Activated CD8-positive, alpha-beta memory T cell treated with anti-CD3 and anti-CD28 coated beads, Interleukin-2, amount 50 U/mL, for 48 hours (primary cell): ENCODE measurements around the gene SNX33.
A peak's percentile ranks its signal among the peaks of the same experiment; 100 is the strongest.

Source experiments
- DNase-seq: peaks from one replicate; pipeline ENCODE4 v3.0.0-alpha.2; 2020

The SNX33 gene

DNA sequence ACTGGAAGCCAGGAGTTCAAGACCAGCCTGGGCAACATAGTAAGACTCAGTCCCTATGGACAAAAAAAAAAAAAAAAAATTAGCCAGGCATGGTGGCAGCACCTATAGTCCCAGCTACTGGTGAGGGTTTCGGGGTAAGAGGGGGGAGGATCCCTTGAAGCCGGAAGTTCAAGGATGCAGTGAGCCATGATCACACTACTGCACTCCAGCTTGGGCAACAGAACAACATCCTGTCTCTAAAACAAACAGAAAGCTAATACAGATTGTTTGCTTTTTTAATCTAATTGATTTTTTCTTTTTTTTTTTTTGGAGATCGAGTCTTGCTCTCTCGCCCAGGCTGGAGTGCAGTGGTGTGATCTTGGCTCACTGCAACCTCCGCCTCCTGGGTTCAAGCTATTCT lies 6.1 kb upstream of the SNX33 start:
- DNase-seq, result no peak

DNA sequence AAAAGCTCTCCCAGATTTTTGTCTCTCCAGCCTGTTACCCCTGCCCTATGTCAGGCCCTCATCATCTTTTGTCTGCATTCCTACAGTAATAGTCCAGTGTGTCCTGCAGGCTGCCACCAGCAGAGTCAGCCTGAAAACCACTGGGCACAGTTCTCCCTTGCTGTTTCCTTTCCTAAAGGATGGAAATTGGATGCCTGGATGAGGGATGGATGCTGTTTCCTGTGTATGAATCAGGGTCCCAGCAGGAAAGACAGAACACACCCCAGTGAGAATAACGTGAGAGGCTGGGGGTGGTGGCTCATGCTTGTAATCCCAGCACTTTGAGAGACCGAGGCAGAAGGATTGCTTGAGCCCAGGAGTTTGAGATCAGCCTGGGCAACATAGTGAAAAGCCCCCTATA lies 3.3 kb upstream of the SNX33 start:
- DNase-seq, result no peak

DNA sequence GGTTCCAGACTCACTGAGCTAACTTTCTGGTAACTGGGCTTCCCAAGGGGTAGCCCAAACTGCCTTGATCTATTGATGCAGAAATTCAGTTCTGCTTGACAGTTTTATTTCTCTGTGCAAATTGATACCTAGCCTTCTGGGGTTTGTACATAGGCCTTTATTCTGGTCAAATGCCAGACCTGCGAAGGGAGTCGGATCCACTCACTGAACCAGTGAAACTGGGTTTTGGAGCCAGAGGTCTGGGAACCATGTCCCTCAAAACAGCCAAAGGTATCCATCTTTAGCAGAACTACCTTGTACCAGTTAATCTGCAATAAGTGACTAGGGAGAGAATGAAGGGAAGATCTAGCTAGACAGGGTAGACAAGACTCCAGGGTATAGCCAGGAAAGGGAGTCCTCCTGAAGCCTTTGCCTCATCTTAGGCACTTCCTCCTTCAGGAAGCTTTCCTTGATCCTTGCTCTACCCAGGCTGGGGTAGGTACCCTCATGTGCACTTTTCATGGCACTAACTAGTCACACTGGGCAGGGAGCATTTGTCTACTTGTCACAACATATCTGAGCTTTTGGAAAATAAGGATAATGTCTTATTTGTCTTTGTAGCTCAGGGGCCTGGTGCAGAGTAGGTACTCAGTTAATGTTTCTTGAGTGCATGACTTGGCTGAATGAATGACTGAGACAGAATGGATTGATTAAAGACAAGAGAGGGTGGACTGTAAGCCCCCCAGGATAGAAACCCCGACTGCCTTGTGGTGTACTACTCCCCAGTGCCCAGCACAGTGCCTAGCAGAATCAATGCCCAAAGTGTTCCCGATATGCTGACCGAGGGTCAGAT lies 1.4 kb upstream of the SNX33 start:
- DNase-seq, result no peak

DNA sequence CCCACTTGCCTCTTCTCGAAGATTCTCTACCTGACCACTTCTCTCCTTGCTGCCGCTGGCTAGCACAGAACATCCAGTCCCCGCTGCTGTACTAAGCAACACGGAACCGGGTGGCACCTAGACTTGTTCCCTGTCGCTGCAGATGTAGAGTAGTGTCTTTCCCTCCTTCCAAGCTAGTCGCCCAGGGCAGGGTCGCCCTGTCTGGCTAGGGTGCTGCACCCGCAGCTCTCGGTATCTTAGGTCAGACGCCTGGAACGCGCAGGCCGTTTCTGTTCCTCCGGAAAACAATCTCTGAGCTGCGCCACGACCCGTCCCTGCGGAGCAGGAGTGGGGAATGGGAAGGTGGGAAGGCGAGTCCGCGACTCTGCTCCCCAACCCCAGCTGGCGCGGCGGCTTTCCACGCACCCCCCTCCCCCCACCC lies 758 bp upstream of the SNX33 start:
- peak; percentile 60 for DNase-seq

GRCh38 chr15:75648156-75649000 lies 666 bp downstream of the SNX33 start:
- DNase-seq, result no peak

- no peak for DNase-seq
Observed at GRCh38 chr15:75649045-75649761, 1.5 kb downstream of the SNX33 start.

DNA sequence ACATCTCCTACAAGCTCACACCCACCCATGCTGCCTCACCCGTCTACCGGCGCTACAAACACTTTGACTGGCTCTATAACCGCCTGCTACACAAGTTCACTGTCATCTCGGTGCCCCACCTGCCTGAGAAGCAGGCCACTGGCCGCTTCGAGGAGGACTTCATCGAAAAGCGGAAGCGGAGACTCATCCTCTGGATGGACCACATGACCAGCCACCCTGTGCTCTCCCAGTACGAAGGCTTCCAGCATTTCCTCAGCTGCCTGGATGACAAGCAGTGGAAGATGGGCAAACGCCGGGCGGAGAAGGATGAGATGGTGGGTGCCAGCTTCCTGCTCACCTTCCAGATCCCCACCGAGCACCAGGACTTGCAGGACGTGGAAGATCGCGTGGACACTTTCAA lies 2.1 kb downstream of the SNX33 start:
- no peak for DNase-seq

DNA sequence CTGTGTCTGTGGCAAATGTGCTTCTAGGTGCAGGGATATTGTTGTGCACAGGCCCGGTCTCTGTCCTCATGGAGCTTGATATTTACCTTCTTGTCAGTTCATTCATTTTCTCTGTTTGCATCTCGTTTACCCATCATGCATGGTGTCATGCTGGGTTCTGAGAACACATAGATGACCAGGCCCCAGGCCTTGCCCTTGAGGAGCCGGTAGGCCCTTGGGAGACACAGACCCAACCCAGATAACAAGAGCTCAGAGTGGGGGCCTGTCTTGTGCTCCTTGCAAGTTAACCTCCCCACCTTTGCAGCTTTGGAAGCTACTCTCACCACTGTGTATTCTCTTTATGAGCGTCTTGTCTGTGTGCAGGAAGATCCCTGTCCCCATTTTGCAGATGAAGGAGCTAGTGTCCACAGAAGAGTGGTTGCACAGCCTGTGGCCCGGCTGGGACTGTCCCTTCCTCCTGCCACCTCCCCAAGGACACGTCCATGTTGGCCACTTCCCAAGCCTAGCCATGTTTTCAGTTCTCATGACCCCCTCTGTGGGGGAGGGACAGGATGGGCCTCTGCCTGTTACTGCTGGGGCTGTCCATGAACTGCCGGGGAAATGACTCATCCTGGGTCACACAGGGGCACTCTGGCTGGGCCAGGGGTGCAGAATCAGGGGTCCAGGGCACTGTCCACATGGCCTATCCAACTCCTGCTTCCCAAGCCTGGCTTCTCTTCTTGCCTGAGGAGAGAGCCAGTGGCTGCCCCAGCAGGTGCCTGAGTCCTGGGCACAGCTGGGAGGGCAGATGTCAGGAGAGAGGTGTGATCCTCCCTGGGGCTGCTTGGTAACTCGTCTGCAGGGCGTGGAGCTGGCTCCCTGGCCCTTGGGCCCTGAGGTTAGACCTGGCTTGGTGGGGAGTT lies 3.4 kb downstream of the SNX33 start:
- no peak for DNase-seq

- DNase-seq, result no peak
Observed at GRCh38 chr15:75651810-75652543, 4.3 kb downstream of the SNX33 start.

DNA sequence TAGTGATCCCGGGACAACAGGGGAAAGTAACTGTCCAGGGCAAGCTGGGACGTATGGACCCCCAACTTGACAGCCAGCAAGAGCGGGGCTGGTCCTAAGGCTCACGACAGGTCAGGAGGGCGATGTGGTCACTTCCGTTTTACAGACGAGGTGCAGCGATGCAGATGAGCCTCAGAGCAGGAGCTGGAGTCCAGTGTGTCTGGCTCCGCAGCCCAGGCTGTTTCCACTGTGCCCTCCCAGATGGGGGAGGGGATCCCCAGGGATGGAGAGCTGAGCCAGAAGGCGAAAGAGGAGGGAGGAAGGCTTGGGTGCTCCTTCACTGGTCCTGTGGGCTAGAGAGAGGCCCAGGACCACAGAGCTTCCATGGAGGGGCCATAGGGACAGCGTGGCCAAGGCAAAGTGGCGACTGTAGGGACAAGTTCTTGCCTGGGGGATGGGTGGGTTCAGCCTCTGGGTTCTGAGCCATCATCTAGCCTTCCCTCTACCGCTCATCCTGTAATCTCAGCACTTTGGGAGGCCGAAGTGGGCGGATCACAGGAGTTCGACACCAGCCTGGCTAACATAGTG lies 5.7 kb downstream of the SNX33 start:
- no peak for DNase-seq

GRCh38 chr15:75654201-75654907 lies 6.6 kb downstream of the SNX33 start:
- no peak for DNase-seq

- DNase-seq, result no peak
Observed at GRCh38 chr15:75655931-75656330, 8.2 kb downstream of the SNX33 start.

DNA sequence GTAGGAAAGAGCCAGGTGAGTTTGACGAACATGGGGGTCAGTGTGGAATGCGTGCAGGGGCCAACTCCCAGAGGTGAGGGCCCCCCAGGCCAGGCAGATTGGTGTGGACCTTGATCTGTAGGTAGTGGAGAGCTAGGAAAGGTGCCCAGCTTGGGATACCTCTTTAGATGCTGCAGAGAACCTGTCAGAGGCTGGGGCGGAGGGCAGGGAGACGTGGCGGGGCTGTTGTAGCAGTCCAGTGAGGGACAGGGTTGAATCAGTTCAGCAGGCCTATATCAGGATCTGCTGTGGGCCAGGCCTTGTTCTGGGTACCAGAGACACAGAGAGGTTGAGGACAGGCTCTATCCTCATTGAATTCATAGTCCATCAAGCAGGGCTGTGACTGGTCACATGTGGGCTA lies 8.6 kb downstream of the SNX33 start:
- no peak for DNase-seq

DNA sequence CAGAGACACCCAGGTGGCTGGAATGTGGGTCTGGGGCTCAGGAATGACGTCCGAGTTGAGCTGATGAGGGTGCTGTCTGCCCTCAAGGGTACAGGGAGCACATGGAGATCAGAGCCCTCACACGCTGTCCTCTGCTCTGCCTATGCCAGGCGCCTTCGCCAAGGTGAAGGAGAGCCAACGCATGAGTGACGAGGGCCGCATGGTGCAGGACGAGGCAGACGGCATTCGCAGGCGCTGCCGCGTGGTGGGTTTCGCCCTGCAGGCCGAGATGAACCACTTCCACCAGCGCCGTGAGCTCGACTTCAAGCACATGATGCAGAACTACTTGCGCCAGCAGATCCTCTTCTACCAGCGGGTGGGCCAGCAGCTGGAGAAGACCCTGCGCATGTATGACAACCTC lies 9.1 kb downstream of the SNX33 start:
- DNase-seq, result no peak

- no peak for DNase-seq
Observed at GRCh38 chr15:75659141-75659771, 11.5 kb downstream of the SNX33 start.

DNA sequence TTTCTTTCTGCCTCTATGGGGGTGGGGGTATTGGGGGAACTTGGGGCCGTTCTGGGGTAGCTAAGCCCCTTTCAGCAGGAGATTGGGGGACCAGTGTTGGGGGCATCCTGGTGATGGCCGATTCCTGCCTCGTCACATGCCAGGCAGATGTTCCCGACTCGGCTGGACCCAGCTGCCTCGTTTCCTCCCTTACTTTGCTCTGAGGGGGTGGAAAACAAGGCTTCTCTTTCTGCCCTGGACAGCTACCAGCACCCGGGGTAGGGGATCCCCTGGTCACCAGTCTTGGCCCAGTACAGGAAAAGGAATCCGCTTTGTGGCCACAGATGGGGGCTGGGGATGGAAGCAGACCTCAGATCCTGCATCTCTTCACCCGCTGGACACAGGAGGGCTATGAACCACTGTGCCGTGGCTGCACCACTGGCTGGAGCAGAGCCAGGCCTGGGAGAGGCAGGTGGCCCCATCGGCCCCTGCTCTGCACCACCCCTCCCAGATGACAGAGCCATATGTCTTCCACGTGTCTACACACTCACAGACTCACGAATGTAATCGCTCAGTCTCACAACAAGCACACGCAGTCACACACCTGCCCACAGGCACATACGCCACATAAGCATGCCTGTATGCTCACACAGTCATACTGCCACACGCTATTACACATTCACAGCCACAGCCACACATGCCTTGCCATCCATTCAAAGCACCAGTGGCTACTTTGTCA lies 12.4 kb downstream of the SNX33 start:
- no peak for DNase-seq

DNA sequence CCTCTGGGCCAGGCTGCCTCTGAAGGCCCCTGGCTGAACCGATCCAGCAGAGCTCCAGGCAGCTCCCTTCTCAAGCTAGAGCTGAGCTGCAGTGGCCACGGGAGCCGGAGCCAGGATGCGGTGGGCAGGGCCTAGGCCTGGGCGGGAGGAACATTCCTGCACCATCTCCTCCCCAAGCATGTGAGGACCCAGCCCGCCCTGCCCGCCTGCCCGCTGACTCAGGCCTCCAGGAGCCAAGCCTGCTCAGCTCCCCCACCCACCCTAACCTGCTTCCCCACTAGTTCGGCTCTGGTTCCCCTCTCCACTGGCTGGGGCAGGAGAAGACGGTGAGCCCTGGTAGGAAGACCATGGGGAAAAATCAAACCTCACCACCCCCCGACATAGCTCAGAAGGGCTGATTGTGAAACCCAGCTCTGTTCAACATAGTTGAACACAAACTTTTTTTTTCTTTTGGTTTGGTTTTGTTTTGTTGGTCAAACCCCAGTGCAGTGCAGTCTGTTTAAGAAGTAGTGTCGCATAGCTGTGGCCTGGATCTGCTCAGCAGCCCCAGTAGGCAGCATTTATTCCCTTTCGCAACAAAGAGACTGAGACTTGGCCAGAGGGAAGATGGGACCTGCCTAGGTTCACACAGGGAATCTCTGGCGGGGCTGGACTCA lies 13.5 kb downstream of the SNX33 start:
- no peak for DNase-seq

- DNase-seq, result no peak
Observed at GRCh38 chr15:75661756-75662140, 14.0 kb downstream of the SNX33 start.
